ENCODE results near the gene COL4A1.

DNA sequence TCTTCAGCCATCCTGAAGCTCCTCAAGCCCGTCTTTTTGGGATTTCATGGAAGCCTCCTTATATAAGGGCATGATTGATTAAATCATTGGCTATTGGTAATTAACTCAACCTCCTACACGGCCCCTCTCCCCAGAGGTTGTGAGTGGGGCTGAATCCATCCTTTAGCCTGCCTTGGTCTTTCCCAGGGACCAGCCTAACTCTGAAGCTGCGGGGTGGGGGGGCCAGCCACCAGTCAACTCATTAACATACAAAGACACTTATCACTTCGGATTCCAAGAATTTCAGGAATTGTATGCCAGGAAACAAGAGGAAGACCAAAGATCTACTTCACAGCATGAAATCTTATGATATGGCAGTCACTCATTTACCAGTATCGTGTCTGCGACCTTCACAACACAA, 9.9 kb downstream of the COL4A1 start:
- TF ChIP-seq CTCF (IDR thresholded peaks at IDR 0.05; ENCODE audit: low read length) (no peak), EZH2 (optimal IDR thresholded peaks at IDR 0.05; ENCODE audit: low read depth, low read length) (no peak)

All from MM.1S (cell line).